Cardiac fibroblast (primary cell): Measurements from ENCODE around the gene CRYGN.

Source experiments
- DNase-seq, 2 donors: peaks; one replicate each; pipeline versions ENCODE4 v3.0.0 to v3.0.0-alpha.2; 2010; ENCODE audit warnings: low read depth in 2 of 2
- H3K4me3 ChIP-seq, 2 donors: replicated peaks in 1 of 2; 1 replicate in 1 of 2; 2 replicates in 1 of 2; pipeline ENCODE4 v1.5.1; 2011; ENCODE audit warnings: low read depth in 2 of 2, low read length in 2 of 2, mild to moderate bottlenecking in 2 of 2, moderate library complexity in 1 of 2
- TF ChIP-seq, protein P1 (sequence below): IDR thresholded peaks from one replicate; pipeline ENCODE4 v1.5.1; 2011; ENCODE audit warnings: low read depth, mild to moderate bottlenecking, low read length, inconsistent platforms

Gene CRYGN

DNA sequence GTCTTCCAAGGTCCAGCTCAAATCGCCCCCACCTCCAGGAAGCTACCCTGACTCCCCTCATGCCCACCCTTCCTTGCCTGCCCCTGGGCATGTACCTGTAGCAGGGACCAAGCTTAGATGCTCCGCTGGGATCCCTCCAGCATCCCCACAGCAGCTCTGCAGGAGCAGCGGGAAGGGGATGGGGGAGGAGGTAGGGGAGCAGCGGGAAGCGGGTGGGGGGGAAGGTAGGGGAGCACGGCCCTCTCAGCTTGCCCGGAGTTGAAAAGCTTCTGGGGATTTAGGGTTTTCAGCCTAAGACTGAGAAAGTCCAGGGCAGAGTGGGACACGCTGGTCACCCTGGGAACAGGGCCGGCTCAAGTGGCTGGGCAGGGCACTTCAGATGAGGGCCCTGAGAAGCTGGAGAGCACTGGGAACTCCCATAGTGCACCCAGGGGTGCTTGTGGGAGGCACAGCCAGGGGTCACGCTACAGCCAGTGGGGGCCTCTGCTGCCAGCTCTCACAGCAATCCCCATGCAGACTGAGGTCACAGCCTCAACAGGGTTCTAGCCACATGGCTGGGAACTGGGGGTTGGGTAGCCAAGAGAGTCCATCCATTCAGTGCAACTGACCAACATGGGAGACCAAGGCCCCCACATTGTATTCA is 43.5 kb downstream of the CRYGN start:
- no peak for DNase-seq
- TF ChIP-seq, protein P1, sequence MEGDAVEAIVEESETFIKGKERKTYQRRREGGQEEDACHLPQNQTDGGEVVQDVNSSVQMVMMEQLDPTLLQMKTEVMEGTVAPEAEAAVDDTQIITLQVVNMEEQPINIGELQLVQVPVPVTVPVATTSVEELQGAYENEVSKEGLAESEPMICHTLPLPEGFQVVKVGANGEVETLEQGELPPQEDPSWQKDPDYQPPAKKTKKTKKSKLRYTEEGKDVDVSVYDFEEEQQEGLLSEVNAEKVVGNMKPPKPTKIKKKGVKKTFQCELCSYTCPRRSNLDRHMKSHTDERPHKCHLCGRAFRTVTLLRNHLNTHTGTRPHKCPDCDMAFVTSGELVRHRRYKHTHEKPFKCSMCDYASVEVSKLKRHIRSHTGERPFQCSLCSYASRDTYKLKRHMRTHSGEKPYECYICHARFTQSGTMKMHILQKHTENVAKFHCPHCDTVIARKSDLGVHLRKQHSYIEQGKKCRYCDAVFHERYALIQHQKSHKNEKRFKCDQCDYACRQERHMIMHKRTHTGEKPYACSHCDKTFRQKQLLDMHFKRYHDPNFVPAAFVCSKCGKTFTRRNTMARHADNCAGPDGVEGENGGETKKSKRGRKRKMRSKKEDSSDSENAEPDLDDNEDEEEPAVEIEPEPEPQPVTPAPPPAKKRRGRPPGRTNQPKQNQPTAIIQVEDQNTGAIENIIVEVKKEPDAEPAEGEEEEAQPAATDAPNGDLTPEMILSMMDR, result no peak
- no peak overlapping the region for H3K4me3 ChIP-seq

GRCh38 chr7:151395036-151395367 is 44.9 kb downstream of the CRYGN start:
- TF ChIP-seq, protein P1, result no peak
- no peak for DNase-seq
- H3K4me3 ChIP-seq, result no peak overlapping the region

DNA sequence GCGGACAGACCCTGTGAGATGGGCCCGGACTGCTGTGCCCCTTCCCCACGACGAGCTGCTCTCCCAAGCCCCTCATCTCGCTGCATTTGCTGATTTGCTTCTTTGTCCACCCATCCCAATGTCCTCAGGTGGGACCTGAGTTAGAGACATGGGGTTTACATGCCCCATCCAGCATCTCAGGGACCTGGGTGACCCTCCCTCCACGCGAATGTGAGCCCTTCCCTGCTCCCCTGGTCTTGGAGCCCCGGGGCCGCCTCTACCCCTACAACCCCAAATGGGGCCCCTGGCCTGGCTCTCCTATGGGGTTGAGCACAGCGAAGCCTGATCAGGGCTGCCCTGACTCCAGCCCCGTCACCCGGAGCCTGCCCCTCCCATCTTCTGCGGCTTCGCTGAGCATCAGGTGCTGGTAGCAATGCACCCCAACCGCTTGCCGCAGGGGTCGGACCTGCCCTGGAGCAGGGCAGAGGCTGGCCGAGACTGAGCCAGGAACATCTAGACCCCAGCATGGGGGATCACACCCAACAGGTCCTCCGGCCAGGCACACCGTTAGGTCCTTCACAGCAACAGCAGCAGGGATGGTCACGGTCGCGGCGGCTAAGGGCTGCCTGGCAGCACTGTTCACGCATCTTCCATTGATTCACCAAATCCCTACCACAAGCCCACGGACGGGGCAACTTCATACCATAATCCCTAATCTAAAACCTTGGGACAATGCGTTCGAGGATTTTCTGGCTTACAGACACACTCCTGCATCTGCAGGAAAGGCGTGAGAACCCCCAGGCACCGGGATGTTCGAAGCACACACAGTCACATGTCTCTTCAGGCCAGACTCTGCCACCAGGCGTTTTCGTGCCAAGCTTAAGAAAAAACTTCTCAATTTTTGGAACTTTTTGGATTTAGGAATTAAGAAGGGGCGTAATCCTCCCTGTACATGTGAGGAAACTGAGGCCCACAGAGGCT is 45.6 kb downstream of the CRYGN start:
- TF ChIP-seq, protein P1, result no peak
- DNase-seq, result no peak
- H3K4me3 ChIP-seq, result no peak overlapping the region

GRCh38 chr7:151393031-151393977 is 46.6 kb downstream of the CRYGN start:
- no peak for DNase-seq
- TF ChIP-seq, protein P1, result no peak
- no peak overlapping the region for H3K4me3 ChIP-seq

DNA sequence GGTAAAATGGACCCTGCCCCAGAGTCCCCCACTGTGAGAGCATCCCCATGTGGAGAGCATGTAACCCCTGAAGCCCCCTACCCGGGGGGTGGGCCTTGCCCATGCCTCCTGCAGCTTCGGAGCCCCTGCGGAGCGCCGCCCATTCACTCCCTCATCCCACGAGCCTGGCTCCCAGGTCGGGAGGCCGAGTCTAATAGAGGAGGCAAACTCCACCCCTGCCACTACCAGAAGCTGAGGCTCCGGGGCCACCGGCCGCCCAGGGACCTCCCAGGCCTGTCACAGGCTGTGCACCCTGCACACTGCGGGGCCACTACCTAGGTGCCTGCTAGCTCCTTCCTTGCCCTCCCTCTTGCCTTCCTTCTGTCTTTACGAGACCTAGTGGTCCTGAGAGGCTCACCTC is 47.5 kb downstream of the CRYGN start:
- no peak for DNase-seq
- TF ChIP-seq, protein P1, result no peak
- H3K4me3 ChIP-seq, result no peak overlapping the region

DNA sequence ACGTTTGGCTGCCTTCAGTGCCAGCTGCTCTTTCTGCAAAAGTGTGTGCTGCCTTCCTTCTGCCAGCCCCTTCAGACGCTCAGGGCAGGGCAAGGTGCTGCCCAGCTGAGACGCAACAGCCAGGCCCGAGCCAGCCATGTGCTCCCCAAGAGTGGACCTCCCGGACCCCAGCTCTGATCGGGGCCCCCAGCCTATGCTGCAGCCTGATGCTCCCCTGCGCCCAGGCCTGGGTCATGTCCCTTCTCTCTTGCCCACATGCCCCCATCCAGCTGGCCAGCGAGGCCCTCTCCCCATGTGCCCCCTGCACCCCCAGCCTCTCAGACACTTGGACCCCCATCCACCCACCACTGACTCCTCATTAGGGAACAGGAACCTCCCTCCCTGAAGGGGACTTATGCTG is 47.9 kb downstream of the CRYGN start:
- no peak for DNase-seq
- no peak overlapping the region for H3K4me3 ChIP-seq
- TF ChIP-seq, protein P1, result no peak
